ENCODE measurements around the gene NID1.

- TF ChIP-seq CTCF (IDR thresholded peaks at IDR 0.05) (peak; percentile 82 to 89 (median 84)), POLR2A (IDR thresholded peaks at IDR 0.05) (no peak)
Observed at GRCh38 chr1:236103646-236104218, 38.8 kb upstream of the NID1 start.
